Measurements from ENCODE around the gene MYL5. TPM values are rescaled to one million over a fixed set of nuclear protein-coding genes. Genes with fewer than 3 reads are reported as not detected.
"Not testable (repeated sequence)": the region's sequence is repeated elsewhere in the genome, so short reads cannot be mapped to it uniquely, and the experiment has no call there.

MYL5 gene
- total RNA-seq, 4 donors from 2014 or later: 82.8 to 135 (median 95.2) TPM

- DNase-seq: no peak
- Histone ChIP-seq H3K27me3 (no peaks in the 10 kb centered on the region), H3K4me1 (no peaks in the 10 kb centered on the region), H3K9me3 (no peaks in the 10 kb centered on the region), H3K4me3 (no peak overlapping the region), H3K36me3 (no peaks in the 10 kb centered on the region), H3K27ac (no peak overlapping the region)
- TF ChIP-seq CTCF (IDR thresholded peaks at IDR 0.05) (no peak), POLR2A (IDR thresholded peaks at IDR 0.05) (no peak)
Observed at GRCh38 chr4:634599-634985, 39.8 kb upstream of the MYL5 start.

GRCh38 chr4:635066-635835 lies 39.1 kb upstream of the MYL5 start:
- not testable (repeated sequence) for H3K4me1 ChIP-seq, H3K27me3 ChIP-seq, H3K36me3 ChIP-seq, H3K27ac ChIP-seq, DNase-seq, H3K9me3 ChIP-seq, H3K4me3 ChIP-seq

GRCh38 chr4:635851-636627 lies 38.3 kb upstream of the MYL5 start:
- TF ChIP-seq CTCF (IDR thresholded peaks at IDR 0.05) (no peak), POLR2A (IDR thresholded peaks at IDR 0.05) (no peak)
- no peaks in the 10 kb centered on the region for H3K4me1 ChIP-seq
- H3K27me3 ChIP-seq: no peaks in the 10 kb centered on the region
- H3K4me3 ChIP-seq: no peak overlapping the region
- no peak overlapping the region for H3K27ac ChIP-seq
- no peaks in the 10 kb centered on the region for H3K36me3 ChIP-seq
- DNase-seq: no peak
- H3K9me3 ChIP-seq: no peaks in the 10 kb centered on the region

- Histone ChIP-seq H3K4me3 (no peak overlapping the region), H3K36me3 (no peaks in the 10 kb centered on the region), H3K27ac (no peak overlapping the region), H3K27me3 (no peaks in the 10 kb centered on the region), H3K4me1 (no peaks in the 10 kb centered on the region), H3K9me3 (peaks cover 0 to 5% (median 0%) of the 10 kb centered on the region in 4 donors)
- no peak for DNase-seq
- TF ChIP-seq CTCF (IDR thresholded peaks at IDR 0.05): no peak
Observed at GRCh38 chr4:636628-637159, 37.6 kb upstream of the MYL5 start.

- H3K36me3 ChIP-seq: no peaks in the 10 kb centered on the region
- DNase-seq: no peak
- H3K9me3 ChIP-seq: peaks cover 0 to 6% (median 0%) of the 10 kb centered on the region in 4 donors
- no peaks in the 10 kb centered on the region for H3K27me3 ChIP-seq
- H3K4me1 ChIP-seq: no peaks in the 10 kb centered on the region
- H3K27ac ChIP-seq: no peak overlapping the region
- H3K4me3 ChIP-seq: no peak overlapping the region
- no peak for TF ChIP-seq POLR2A (IDR thresholded peaks at IDR 0.05)
- no peak for TF ChIP-seq CTCF (IDR thresholded peaks at IDR 0.05)
Observed at GRCh38 chr4:637536-638280, 36.6 kb upstream of the MYL5 start.

- H3K4me1 ChIP-seq, H3K27ac ChIP-seq, DNase-seq, H3K9me3 ChIP-seq, H3K4me3 ChIP-seq, H3K27me3 ChIP-seq, H3K36me3 ChIP-seq: not testable (repeated sequence)
Observed at GRCh38 chr4:642366-642765, 32.0 kb upstream of the MYL5 start.
